K562 (cell line): ENCODE results near the gene GRP.

Experiments used
- MBD2 ChIP-seq: sonication (generic); IDR thresholded peaks from 2 replicates; pipeline ENCODE4 v1.6.1; 2016; ENCODE audit warnings: low read depth, borderline replicate concordance
- SMARCB1 ChIP-seq: IDR thresholded peaks from 2 replicates; pipeline ENCODE4 v1.6.1; 2011; ENCODE audit warnings: improper control_type of control experiment, low read depth; ENCODE audit not compliant: insufficient read length
- SRF ChIP-seq, 2 experiments: fragments of 250-450, 450-650 bp in 1 of 2; sonication (Bioruptor Pico) in 1 of 2; sonication (generic) in 1 of 2; formaldehyde crosslinking; IDR thresholded peaks; 2 replicates each; pipeline versions ENCODE4 v1.5.0 to v1.5.1; 2020 to 2022; ENCODE audit warnings: mild to moderate bottlenecking in 1 of 2, missing genetic modification reagents in 1 of 2
- TF ChIP-seq, protein P1 (sequence below): fragments of 450-650 bp; formaldehyde crosslinking; IDR thresholded peaks from 2 replicates; pipeline ENCODE4 v1.4.0; 2022; ENCODE audit warnings: missing genetic modification characterization
- TF ChIP-seq, protein P2 (sequence below): sonication (generic); formaldehyde crosslinking; IDR thresholded peaks from 2 replicates; pipeline ENCODE4 v1.4.0; 2020; ENCODE audit warnings: mild to moderate bottlenecking, missing genetic modification reagents
- TF ChIP-seq, protein P3 (sequence below): sonication (generic); formaldehyde crosslinking; IDR thresholded peaks from 2 replicates; pipeline ENCODE4 v1.8.0; 2023; ENCODE audit warnings: mild to moderate bottlenecking, missing genetic modification reagents
- TF ChIP-seq, protein P4 (sequence below): fragments of 250-450 bp; sonication (Bioruptor Pico); IDR thresholded peaks from 2 replicates; pipeline ENCODE4 v1.8.0; 2021; ENCODE audit warnings: borderline replicate concordance, mild to moderate bottlenecking, moderate library complexity; ENCODE audit not compliant: poor library complexity, severe bottlenecking
- TF ChIP-seq, protein P5 (sequence below): fragments of 150-350 bp; IDR thresholded peaks from 2 replicates; pipeline ENCODE4 v1.6.1; 2014; ENCODE audit warnings: low read depth, mild to moderate bottlenecking, low read length, borderline replicate concordance

GRCh38 chr18:59249199-59249774 is 29.3 kb downstream of the GRP start:
- TF ChIP-seq, protein P1, sequence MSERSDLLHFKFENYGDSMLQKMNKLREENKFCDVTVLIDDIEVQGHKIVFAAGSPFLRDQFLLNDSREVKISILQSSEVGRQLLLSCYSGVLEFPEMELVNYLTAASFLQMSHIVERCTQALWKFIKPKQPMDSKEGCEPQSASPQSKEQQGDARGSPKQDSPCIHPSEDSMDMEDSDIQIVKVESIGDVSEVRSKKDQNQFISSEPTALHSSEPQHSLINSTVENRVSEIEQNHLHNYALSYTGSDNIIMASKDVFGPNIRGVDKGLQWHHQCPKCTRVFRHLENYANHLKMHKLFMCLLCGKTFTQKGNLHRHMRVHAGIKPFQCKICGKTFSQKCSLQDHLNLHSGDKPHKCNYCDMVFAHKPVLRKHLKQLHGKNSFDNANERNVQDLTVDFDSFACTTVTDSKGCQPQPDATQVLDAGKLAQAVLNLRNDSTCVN: no peak
- TF ChIP-seq, protein P2, sequence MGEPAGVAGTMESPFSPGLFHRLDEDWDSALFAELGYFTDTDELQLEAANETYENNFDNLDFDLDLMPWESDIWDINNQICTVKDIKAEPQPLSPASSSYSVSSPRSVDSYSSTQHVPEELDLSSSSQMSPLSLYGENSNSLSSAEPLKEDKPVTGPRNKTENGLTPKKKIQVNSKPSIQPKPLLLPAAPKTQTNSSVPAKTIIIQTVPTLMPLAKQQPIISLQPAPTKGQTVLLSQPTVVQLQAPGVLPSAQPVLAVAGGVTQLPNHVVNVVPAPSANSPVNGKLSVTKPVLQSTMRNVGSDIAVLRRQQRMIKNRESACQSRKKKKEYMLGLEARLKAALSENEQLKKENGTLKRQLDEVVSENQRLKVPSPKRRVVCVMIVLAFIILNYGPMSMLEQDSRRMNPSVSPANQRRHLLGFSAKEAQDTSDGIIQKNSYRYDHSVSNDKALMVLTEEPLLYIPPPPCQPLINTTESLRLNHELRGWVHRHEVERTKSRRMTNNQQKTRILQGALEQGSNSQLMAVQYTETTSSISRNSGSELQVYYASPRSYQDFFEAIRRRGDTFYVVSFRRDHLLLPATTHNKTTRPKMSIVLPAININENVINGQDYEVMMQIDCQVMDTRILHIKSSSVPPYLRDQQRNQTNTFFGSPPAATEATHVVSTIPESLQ (CRISPR knock-in tag): no peak
- TF ChIP-seq, protein P3, sequence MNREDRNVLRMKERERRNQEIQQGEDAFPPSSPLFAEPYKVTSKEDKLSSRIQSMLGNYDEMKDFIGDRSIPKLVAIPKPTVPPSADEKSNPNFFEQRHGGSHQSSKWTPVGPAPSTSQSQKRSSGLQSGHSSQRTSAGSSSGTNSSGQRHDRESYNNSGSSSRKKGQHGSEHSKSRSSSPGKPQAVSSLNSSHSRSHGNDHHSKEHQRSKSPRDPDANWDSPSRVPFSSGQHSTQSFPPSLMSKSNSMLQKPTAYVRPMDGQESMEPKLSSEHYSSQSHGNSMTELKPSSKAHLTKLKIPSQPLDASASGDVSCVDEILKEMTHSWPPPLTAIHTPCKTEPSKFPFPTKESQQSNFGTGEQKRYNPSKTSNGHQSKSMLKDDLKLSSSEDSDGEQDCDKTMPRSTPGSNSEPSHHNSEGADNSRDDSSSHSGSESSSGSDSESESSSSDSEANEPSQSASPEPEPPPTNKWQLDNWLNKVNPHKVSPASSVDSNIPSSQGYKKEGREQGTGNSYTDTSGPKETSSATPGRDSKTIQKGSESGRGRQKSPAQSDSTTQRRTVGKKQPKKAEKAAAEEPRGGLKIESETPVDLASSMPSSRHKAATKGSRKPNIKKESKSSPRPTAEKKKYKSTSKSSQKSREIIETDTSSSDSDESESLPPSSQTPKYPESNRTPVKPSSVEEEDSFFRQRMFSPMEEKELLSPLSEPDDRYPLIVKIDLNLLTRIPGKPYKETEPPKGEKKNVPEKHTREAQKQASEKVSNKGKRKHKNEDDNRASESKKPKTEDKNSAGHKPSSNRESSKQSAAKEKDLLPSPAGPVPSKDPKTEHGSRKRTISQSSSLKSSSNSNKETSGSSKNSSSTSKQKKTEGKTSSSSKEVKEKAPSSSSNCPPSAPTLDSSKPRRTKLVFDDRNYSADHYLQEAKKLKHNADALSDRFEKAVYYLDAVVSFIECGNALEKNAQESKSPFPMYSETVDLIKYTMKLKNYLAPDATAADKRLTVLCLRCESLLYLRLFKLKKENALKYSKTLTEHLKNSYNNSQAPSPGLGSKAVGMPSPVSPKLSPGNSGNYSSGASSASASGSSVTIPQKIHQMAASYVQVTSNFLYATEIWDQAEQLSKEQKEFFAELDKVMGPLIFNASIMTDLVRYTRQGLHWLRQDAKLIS (CRISPR knock-in tag): no peak
- TF ChIP-seq, protein P4, sequence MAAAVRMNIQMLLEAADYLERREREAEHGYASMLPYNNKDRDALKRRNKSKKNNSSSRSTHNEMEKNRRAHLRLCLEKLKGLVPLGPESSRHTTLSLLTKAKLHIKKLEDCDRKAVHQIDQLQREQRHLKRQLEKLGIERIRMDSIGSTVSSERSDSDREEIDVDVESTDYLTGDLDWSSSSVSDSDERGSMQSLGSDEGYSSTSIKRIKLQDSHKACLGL (CRISPR knock-in tag): no peak
- no peak for TF ChIP-seq SMARCB1
- TF ChIP-seq, protein P5, sequence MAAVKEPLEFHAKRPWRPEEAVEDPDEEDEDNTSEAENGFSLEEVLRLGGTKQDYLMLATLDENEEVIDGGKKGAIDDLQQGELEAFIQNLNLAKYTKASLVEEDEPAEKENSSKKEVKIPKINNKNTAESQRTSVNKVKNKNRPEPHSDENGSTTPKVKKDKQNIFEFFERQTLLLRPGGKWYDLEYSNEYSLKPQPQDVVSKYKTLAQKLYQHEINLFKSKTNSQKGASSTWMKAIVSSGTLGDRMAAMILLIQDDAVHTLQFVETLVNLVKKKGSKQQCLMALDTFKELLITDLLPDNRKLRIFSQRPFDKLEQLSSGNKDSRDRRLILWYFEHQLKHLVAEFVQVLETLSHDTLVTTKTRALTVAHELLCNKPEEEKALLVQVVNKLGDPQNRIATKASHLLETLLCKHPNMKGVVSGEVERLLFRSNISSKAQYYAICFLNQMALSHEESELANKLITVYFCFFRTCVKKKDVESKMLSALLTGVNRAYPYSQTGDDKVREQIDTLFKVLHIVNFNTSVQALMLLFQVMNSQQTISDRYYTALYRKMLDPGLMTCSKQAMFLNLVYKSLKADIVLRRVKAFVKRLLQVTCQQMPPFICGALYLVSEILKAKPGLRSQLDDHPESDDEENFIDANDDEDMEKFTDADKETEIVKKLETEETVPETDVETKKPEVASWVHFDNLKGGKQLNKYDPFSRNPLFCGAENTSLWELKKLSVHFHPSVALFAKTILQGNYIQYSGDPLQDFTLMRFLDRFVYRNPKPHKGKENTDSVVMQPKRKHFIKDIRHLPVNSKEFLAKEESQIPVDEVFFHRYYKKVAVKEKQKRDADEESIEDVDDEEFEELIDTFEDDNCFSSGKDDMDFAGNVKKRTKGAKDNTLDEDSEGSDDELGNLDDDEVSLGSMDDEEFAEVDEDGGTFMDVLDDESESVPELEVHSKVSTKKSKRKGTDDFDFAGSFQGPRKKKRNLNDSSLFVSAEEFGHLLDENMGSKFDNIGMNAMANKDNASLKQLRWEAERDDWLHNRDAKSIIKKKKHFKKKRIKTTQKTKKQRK: no peak
- TF ChIP-seq MBD2: no peak
- no peak for TF ChIP-seq SRF (CRISPR knock-in tag; IDR thresholded peaks at IDR 0.05)
